NCI-H187 treated with DMSO at 0.1 percent for 48 hours (cell line): ENCODE results near the gene TES.

ENCODE experiments used
- DNase-seq: peaks from one replicate; lab custom pipeline; 2025; lab: John Stamatoyannopoulos, UW

Gene TES

DNA sequence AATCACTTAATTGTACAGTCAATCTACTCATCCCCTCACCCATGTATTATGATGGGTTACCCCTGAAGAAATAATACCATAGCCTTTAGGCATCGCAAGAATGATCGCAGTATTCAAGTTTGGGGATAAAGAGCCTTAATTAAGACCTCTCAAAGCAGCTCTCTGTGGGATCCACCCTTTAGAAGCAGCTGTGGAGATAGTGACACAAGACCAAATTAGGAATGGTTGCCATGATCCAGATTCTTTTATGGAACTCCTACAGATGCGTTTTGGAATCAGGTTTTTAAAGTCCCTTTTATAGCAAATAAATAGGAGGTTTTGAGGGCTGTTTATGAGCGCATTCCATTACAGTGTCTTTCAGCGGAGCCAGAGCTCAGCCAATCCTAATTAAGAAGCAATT lies 12.2 kb downstream of the TES start:
- DNase-seq: no peak

GRCh38 chr7:116223588-116223987 lies 13.2 kb downstream of the TES start:
- DNase-seq: no peak

GRCh38 chr7:116224492-116225098 lies 14.3 kb downstream of the TES start:
- no peak for DNase-seq

GRCh38 chr7:116225860-116226259 lies 15.5 kb downstream of the TES start:
- DNase-seq: no peak

- DNase-seq: no peak
These were observed 16.3 kb downstream of the TES start for GRCh38 chr7:116226664-116227063.

GRCh38 chr7:116227678-116228239 lies 17.4 kb downstream of the TES start:
- DNase-seq: no peak

GRCh38 chr7:116228241-116228640 lies 17.9 kb downstream of the TES start:
- DNase-seq: no peak

- DNase-seq: no peak
These were observed 19.0 kb downstream of the TES start for GRCh38 chr7:116229366-116229765.

DNA sequence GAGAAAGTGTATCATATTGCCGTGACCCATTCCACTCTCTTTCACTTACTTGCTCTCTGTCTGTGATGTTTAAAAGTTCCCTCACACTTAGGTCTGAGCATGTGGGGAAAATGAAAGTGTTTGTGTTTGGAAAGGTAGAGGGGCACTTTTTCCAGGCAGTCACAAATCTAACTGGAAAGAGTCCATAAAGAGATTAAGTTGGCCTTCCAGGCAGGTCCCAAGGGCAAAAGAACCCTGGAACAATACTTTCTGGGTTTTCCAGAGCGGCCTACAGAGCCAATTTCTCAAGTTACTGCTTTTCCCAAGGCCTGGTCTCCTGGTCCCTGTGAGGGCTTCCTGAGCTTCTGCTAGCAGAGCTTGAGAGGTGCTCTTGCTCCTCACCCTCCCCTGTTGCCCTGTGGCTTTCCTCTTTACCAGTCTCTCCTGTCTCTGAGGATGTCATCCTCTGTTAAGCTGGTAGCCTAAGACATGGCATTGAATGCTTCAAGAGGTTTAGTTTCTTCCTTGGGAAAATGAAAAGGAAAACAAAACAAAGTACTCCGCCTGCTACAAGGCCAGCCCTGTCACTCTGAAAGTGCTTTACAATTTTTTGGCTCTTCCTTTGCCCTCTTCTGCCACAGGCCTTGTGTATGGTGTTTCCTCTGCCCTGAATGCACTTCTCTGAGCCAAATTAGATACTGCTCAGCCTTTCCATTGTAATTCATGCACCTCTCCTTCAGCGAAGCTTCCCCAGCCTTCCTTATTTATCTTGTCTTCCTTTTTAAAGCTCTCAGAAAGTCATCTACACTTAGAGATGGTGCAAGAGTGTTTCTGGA lies 20.1 kb downstream of the TES start:
- DNase-seq: no peak

- DNase-seq: no peak
These were observed 21.2 kb downstream of the TES start for GRCh38 chr7:116231543-116231942.

DNA sequence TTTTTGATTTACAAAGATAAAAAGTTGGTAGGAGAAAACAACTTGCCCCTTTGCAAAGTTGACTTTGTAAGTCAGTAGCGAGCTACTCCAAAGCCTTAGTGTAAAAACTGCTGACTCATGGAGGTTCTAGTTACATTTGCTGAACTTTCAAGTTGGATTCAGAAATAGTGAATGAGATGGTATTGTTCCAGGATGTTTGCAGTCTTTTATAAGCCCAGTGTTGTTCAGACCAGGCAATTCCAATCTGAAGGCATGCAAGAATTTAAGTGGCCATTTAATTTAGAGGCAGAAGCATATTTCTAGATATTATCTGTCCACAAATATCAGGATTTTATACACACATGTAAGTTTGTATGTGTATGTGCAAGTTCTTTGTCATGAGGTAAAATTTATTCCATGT lies 21.6 kb downstream of the TES start:
- no peak for DNase-seq

GRCh38 chr7:116232350-116232749 lies 22.0 kb downstream of the TES start:
- DNase-seq: no peak

DNA sequence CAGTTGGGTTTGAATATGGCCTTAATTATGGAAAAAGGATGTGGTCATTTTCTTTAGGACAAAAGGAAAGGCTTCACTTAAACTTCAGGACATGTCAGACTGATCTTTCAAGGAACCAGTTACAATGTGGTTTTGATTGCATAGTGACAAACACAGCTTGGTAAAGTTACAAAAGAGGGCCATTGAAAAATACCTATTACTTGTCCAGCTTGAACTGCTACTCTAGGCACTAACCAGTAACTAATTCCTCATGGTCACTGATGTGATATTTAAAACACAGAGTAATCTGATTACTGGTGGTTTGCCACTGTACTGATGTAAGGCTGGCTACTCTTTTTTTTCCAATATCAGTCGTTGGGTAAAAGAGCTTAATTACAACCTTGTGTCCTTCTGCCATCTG lies 22.6 kb downstream of the TES start:
- DNase-seq: no peak

- no peak for DNase-seq
These were observed 24.3 kb downstream of the TES start for GRCh38 chr7:116234517-116235200.

- no peak for DNase-seq
These were observed 25.0 kb downstream of the TES start for GRCh38 chr7:116235380-116235779.

DNA sequence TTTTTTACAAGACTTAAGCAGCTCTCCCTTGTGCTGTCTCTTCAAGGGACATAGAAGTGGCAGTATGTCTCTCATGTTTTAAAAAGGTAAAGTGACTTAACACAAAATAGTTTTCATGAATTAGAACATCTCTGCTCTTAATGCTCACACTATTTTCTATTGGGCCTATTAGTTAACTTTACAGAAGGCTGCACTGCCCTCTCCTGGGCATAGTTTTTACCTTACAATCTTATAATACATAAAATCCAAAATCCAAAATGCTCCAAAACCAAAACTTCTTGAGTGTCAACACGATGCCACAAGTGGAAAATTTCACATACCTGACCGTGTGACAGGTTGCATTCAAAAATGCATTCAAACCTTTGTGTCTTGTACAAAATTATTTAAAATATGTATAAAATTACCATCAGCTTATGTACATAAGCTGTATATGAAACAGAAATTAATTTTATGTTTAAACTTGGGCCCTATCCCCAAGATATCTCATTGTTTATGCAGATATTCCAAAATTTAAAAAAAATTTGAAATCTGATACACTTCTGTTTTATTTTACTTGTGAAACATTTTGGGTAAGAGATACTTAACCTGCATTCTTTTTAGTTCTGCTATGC lies 25.8 kb downstream of the TES start:
- DNase-seq: no peak

DNA sequence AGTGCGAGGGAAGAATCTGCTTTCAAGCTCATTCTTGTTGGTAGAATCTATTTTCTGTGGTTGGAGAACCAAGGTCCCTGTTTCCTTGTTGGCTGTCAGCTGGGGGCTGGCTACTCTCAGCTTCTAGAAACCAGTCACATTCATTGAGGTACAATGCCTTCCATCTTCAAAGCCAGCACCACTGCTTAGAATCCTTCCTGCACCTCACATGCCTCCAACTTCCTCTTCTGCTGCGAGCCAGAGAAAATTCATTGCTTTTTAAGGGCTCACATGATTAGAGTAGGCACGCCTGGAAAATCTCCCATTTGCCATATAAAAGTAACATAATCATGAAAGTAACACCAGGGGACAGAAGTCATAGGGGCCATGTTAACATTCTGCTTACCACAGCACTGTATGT lies 28.7 kb downstream of the TES start:
- DNase-seq: no peak

DNA sequence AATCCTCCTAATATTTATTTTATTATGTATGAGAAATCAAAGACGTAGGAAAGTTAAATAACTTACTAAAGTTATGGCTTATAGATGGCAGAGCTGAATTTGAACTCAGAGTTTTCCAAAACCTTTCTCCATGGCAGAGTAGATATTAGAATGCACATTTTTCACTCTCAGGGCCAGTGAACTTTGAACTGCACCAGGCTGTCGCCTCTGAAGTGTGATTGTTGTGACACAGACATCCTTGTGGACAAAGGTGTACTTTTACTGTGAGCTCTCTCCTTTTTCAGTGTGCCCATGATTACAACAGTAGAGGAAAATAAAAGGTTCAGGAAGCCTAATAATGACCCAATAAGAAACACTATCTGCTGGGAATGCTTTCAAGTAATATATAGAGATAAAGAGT lies 29.1 kb downstream of the TES start:
- no peak for DNase-seq

DNA sequence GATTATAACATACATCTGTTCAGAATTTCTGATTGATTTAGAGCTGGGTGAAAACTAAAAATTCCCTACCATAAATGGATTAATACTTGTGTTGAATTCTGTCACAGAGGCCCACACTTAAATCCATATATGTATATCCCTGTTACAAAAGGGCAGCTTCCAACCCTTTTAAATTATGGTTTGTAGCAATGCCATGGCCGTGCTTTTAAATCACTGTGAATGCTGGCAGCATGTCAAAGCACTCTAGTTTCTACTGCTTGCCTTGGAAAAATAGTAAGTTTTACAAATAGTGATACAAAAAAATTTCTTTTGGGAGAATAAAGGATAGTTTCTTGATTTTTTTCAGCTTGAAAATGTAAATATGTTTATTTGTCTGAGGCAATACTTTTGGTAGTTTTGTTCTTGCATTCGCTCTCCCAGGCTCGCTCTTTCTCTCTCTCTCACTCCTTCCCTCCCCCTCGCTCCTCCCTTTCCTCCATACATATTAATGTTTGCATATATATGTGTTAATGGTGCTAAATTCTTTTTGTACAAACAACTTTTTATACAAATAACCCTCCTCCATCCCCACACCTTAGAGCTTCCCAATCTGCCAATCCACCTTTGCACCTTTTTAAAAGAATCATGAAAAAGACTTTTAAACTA lies 29.8 kb downstream of the TES start:
- no peak for DNase-seq

DNA sequence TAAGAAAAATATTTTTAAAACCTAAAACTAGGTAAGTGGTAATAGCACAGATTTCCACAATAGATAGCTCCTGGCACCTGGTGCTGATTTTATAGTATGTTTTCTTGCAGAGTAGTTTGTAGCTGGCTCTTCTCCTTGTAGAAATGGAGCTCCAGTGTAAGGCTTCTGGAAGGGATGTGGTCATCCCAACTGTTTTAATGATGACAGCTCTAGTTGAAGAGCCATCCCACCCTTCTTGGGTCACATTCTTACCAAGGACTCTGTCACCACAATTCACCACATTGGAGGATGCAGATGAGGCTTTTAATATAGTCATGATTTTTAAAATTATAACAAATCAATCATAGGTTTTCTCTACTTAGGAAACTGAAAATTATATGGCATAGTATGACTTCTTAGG lies 31.0 kb downstream of the TES start:
- DNase-seq: no peak

- DNase-seq: no peak
These were observed 31.8 kb downstream of the TES start for GRCh38 chr7:116242178-116242577.

DNA sequence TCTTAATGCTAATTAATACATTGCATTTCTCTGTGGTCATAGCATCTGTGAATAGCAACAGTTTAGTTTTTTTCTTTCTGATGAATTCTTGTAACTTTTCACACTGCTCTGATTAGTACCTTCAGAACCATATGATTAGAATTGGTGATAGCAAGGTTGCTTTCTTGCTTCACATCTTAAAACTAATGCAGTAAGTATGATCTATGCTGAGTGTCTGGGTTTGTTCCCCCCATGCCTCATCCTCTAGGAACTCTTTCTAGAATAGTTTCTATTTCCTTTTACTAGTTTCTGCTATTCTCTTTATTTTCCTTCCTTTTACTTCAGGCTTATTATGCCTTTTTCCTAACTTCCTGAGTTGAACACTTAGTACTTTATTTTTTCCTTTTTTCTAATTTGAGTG lies 32.4 kb downstream of the TES start:
- DNase-seq: no peak
